GM19455 (cell line): ENCODE data around the gene VOPP1.
"Not testable (repeated sequence)": the region's sequence is repeated elsewhere in the genome, so short reads cannot be mapped to it uniquely, and the experiment has no call there.

Source experiments
- ATAC-seq: cut with Tn5 transposase; IDR thresholded peaks from one replicate; pipeline ENCODE4 v1.9.1; 2021; ENCODE audit not compliant: unreplicated experiment

Gene VOPP1

DNA sequence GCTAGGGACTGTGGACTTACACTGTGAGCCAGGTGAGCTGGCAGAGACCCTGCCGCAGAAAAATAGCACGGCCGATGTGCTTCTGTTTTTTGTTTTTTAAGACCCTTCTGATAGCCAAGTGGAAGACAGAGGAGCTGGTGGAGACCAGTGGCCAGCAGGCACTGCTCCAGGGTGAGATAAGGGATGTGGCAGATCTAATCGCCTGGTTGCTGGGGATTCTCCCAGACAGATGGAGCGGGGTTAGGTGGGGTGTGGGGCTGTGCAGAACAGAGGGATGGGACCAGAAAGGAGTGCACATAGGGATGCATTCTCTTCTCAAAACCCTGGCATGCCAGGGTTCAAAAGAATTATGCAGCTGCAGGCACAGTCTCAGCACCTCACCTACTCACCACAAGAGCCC, 82.2 kb downstream of the VOPP1 start:
- ATAC-seq = no peak

DNA sequence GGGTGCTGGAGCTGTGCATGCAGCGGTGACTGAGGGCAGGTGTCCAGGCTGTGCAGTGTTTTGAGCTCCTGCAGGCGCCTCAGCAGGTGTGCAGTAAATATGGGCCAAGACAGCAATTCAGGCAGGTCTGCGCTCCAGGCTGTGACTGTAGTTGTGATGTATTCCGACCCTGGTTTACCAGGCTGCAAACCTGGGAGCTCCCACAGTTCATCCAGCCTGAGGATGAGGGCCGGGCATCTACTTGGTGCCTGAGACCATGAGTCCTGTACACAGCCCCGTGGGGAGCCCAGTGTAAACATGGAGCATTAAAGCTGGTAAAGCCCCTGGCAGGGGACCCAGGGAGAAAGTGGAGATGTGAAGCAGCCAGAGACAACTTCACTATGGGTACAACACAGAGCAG, 82.8 kb downstream of the VOPP1 start:
- no peak for ATAC-seq

GRCh38 chr7:55488804-55489340, 83.4 kb downstream of the VOPP1 start:
- no peak for ATAC-seq

- no peak for ATAC-seq
Measured at GRCh38 chr7:55488216-55488615, 84.1 kb downstream of the VOPP1 start.

DNA sequence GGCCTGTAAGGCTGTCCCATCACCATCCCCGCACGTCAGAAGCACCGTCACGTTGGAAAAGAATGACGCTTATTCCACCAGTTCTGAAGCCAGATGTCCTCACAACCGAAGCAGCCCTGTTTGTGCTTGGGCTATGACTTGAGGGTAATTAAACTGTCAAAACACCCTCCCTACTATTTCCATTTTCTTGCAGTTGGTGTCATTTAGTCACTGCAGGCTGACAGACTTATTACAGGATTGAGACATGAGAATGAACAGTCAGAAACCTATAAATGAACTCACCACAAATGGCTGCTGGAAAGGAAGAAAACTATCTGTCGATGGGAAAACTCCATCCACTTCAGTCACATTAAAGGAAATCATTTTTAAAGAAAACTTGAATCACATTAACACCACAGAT, 85.3 kb downstream of the VOPP1 start:
- no peak for ATAC-seq

GRCh38 chr7:55486192-55486590, 86.1 kb downstream of the VOPP1 start:
- ATAC-seq = no peak

GRCh38 chr7:55485501-55486191, 86.7 kb downstream of the VOPP1 start:
- ATAC-seq = no peak

DNA sequence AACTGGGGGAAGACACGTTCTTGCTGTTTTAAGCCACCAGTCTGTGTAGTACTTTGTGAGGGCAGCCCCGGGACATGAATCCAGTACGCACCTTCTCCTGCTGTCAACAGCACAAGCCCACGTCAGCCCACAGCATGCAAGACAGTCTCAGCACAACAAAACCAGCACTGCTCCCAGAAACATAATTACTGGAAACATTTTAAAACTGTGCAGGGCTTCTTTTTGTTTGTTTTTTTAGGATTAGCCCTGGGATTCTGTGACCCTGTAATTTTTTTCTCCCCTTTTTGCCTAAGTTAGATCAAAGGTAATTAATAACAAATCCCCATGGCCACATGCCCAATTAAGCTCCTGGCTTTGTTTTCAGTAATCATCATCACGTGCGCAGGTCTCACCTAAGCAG, 87.5 kb downstream of the VOPP1 start:
- no peak for ATAC-seq

DNA sequence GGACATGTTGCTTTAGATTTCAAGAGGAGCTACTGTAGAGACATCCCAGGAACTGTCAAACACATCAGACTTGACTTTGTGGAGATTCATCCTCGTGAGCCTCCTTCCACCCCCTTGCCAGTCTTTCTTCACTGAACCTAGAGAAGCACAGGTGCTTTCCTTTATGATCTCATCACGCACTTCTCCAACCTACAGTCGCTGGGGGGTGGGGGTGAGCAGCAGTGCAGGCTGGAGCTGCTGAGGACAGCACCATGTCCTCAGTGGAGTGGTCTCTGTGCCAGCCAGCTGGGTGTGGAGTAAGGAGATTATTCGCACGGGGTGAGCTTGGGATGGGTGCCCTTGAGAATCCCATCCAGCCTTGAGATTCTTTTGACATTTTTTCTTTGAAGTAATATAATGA, 88.1 kb downstream of the VOPP1 start:
- no peak for ATAC-seq

GRCh38 chr7:55483046-55483445, 89.3 kb downstream of the VOPP1 start:
- ATAC-seq = no peak

DNA sequence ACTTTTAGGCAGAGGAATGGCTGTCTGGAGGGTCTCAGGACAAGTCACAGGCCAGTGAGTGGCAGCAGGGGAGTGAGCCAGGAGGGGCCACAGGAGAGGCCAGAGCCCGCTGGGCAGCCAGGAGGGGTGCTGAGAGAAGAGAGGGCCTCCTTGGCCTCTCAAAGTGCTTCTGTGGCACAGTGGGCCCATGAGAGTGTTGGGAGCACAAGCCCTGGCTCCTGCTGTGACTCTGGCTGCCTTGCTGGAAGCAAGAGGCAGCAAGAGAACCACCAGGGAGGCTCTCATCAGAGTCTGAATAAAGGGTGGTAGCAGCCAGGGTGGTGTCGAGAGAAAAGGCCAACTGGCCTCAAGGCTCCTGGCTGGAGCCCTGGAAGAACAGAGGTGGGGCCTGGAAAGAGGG, 91.1 kb downstream of the VOPP1 start:
- no peak for ATAC-seq

DNA sequence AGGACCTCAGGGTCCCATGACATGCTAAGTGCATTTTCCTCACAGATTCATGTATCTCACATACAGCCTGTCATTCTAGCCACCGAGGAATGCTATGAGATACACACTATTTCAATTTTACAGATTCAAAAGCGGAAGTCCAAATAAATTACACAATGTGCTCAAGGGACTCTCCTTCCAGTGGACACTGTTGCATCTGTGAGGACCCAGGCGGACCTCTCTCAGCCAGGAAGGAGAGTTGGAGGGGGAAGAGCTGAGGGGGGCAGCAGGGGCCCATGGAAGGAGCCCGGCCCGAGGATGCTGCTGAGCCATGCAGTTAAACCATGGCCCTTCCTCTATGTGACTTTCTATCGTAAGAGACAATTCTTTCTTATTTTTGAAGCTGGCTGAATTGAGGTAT, 93.6 kb downstream of the VOPP1 start:
- no peak for ATAC-seq

GRCh38 chr7:55477781-55478374, 94.4 kb downstream of the VOPP1 start:
- no peak for ATAC-seq

GRCh38 chr7:55476852-55477780, 95.2 kb downstream of the VOPP1 start:
- ATAC-seq = no peak

GRCh38 chr7:55475855-55476803, 96.2 kb downstream of the VOPP1 start:
- ATAC-seq = no peak

DNA sequence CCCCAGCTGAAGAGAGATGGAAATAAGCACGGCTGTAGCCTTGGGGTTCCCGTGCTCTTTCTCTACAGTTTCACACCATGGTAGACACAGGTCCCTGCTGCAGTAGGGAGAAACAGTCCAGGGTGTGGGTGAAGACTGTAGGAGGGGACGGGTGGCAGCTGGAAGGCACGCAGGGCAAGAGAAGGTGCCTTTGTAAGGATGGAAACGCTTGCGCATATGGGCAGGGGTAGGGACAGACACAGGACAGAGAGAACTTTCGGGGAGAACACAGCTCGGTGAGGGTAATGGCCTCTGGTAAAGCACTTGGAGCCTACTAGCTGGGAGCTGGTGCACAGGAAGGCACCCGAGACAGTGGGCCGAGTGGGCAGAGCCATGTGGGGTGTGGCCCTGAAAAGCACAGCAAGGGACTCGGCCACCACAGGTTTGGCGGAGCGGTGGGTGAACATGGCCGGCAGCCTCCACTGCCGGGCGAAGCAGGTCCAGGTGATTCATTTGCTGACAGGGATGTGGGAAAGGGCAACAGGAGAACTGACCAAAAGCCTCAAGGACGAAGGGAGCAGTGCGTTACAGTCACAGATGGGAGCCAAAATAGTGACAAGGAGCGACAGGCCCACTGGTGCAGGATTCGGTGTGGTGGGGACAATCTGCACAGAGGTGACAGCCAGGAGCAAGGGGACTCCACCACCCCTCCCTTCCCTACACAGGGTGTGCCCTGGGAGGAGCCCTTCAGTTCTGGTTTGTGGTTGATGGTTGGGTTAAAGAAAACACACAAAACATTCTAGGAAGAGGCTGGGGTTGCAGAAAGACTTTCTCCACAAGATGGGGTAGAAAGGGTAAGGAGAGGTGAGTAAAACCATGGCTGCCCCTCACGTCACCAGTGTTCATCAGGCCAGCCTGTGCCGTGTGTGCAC, 97.1 kb downstream of the VOPP1 start:
- no peak for ATAC-seq

- ATAC-seq = no peak
Measured at GRCh38 chr7:55473932-55474331, 98.4 kb downstream of the VOPP1 start.

DNA sequence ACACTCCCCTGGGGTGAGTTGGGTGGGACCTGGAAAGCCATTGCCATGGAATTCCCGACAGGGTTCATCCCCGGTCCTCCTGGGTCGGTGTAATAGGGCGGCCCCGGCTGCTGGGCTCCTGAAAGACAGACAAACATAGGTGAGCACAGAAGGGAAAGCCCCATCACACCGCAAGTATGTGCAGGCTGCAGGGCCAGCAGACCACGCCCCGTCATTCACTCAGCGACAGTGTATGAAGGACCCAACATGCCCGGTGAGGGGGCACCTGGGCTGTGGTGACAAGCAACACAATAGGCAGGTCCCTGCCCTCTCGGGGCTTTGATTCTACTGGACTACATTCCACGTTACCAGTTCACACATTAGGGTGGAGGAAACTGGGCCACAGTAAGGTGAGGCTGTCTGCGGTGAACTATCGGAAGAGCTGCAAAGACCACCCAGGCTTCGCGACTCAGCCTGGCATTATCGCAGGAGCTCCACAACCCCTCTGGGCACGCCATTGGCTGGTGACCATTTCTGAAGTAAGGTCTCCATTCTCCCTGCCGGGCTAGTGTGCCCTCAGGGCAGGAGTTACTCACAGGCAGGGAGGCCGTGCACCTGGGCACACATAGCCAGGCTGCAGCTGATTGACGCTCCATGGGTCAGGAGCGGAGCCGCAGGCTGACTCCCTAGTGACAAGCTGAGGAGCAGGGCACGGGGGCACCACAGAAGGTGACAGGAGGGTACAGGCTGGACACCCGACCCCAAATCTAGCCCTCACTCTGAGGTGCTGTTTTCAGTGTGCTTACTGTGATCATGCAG, 99.2 kb downstream of the VOPP1 start:
- no peak for ATAC-seq

DNA sequence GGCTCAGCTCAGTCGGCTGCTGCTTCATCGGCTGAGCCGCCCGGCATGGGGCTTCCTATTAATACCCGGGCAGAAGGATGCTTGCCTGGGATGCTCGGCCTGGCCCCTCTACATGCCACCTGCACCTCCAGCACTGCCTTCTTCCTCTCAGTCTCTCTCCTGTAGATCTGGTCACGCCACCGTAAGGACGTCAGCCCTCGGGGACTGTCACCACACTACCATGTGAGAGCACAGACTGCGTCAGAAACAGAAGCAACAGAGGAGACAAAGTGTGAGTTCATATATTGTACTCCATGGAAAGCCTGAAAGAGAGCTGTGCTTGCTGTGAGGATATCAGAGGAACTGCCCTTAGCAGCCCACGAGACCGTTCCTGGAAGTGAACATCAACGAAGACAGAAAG, 99.9 kb downstream of the VOPP1 start:
- not testable (repeated sequence) for ATAC-seq
